Measurements from ENCODE around the gene MUS81. TPM values are rescaled to one million over a fixed set of nuclear protein-coding genes. Genes with fewer than 3 reads are reported as not detected.

Gene MUS81
- total and polyA plus RNA-seq, 2 of the 13 experiments (the other 11 are each of a cell fraction or from before 2014, with no cell fraction given), result 25.6 to 30.2 TPM

DNA sequence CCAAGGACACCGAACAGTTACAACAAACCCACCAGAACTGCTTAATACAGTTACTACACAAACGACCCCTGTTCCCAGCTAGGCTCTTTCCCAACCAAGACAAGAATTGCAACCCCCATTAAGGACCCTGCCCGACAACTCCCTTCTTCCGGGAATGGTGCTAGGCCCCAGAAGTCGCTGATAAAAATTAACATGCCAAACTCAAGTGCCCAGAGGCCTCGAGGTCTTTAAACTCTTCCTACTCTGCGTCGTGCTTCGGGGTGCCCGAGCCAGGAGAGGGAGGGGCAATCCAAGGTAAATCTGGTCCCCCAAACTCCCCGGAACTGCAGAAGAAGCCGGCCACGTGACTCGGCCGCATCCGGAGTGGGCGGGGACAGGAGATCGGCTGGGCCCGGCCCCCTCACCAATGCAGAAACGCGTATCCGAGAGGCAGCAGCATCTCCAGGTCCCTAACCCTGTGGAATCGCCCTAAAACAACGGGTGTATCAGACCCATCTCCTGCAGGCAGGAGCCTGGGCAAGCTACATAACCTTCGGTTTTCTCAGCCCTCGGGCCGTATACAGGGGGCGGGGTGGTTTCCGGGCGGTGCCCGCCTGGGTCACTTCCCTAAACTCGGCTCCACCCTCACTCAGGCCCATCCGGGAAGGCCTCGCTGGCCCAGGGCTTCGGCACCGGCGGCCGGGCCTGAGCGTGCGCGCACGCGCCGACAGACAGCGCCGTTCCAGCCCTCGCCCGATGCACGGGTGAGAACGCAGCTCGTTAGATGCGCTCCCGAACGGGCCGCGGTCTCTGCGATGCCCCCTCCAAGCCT lies 3.3 kb upstream of the MUS81 start (continued):
- TF ChIP-seq, protein P1, sequence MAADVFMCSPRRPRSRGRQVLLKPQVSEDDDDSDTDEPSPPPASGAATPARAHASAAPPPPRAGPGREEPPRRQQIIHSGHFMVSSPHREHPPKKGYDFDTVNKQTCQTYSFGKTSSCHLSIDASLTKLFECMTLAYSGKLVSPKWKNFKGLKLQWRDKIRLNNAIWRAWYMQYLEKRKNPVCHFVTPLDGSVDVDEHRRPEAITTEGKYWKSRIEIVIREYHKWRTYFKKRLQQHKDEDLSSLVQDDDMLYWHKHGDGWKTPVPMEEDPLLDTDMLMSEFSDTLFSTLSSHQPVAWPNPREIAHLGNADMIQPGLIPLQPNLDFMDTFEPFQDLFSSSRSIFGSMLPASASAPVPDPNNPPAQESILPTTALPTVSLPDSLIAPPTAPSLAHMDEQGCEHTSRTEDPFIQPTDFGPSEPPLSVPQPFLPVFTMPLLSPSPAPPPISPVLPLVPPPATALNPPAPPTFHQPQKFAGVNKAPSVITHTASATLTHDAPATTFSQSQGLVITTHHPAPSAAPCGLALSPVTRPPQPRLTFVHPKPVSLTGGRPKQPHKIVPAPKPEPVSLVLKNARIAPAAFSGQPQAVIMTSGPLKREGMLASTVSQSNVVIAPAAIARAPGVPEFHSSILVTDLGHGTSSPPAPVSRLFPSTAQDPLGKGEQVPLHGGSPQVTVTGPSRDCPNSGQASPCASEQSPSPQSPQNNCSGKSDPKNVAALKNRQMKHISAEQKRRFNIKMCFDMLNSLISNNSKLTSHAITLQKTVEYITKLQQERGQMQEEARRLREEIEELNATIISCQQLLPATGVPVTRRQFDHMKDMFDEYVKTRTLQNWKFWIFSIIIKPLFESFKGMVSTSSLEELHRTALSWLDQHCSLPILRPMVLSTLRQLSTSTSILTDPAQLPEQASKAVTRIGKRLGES (CRISPR knock-in tag; IDR thresholded peaks at IDR 0.05; ENCODE audit: borderline replicate concordance), result no peak
- TF ChIP-seq ELF3 (CRISPR knock-in tag; IDR thresholded peaks at IDR 0.05) (peak; percentile 36; the same call in 1 of the 2 replicates), SIN3A (IDR thresholded peaks at IDR 0.05; ENCODE audit: borderline replicate concordance, low read depth, low read length) (peak; percentile 88; the same call in 1 of the 2 replicates), SALL1 (CRISPR knock-in tag; IDR thresholded peaks at IDR 0.05) (peak; percentile 20; the same call in 1 of the 2 replicates), ZSCAN9 (CRISPR knock-in tag; IDR thresholded peaks at IDR 0.05; ENCODE audit: borderline replicate concordance) (0 out of 2 replicates have a peak, but pooled peaks have one; percentile 23), TAF1 (CRISPR knock-in tag; IDR thresholded peaks at IDR 0.05) (peak; percentile 45), ZNF296 (CRISPR knock-in tag; conservative IDR thresholded peaks at IDR 0.05) (peak; percentile 73; the same call in 1 of the 2 replicates), NFE2L1 (CRISPR knock-in tag; IDR thresholded peaks at IDR 0.05; ENCODE audit: borderline replicate concordance) (no peak), BRCA1 (CRISPR knock-in tag; IDR thresholded peaks at IDR 0.05) (peak; percentile 25; the same call in 1 of the 2 replicates), SOX6 (IDR thresholded peaks at IDR 0.05) (no peak), SOX6 (CRISPR knock-in tag; IDR thresholded peaks at IDR 0.05) (0 out of 2 replicates have a peak, but pooled peaks have one; percentile 26), ZBTB43 (CRISPR knock-in tag; conservative IDR thresholded peaks at IDR 0.05) (no peak), ARHGAP35 (CRISPR knock-in tag; IDR thresholded peaks at IDR 0.05; ENCODE audit: borderline replicate concordance) (peak; percentile 25; the same call in 1 of the 2 replicates), ZFP36 (IDR thresholded peaks at IDR 0.05; ENCODE audit: borderline replicate concordance, low read depth, low read length, partially characterized antibody) (no peak), STAT5B (CRISPR knock-in tag; IDR thresholded peaks at IDR 0.05) (0 out of 2 replicates have a peak, but pooled peaks have one; percentile 11), ZNF331 (CRISPR knock-in tag; IDR thresholded peaks at IDR 0.05) (0 out of 2 replicates have a peak, but pooled peaks have one; percentile 8), HNRNPLL (IDR thresholded peaks at IDR 0.05; ENCODE audit: low read depth, low read length, poor library complexity, severe bottlenecking) (peak; percentile 41)
- TF ChIP-seq, protein P2, sequence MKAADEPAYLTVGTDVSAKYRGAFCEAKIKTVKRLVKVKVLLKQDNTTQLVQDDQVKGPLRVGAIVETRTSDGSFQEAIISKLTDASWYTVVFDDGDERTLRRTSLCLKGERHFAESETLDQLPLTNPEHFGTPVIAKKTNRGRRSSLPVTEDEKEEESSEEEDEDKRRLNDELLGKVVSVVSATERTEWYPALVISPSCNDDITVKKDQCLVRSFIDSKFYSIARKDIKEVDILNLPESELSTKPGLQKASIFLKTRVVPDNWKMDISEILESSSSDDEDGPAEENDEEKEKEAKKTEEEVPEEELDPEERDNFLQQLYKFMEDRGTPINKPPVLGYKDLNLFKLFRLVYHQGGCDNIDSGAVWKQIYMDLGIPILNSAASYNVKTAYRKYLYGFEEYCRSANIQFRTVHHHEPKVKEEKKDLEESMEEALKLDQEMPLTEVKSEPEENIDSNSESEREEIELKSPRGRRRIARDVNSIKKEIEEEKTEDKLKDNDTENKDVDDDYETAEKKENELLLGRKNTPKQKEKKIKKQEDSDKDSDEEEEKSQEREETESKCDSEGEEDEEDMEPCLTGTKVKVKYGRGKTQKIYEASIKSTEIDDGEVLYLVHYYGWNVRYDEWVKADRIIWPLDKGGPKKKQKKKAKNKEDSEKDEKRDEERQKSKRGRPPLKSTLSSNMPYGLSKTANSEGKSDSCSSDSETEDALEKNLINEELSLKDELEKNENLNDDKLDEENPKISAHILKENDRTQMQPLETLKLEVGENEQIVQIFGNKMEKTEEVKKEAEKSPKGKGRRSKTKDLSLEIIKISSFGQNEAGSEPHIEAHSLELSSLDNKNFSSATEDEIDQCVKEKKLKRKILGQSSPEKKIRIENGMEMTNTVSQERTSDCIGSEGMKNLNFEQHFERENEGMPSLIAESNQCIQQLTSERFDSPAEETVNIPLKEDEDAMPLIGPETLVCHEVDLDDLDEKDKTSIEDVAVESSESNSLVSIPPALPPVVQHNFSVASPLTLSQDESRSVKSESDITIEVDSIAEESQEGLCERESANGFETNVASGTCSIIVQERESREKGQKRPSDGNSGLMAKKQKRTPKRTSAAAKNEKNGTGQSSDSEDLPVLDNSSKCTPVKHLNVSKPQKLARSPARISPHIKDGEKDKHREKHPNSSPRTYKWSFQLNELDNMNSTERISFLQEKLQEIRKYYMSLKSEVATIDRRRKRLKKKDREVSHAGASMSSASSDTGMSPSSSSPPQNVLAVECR (CRISPR knock-in tag; IDR thresholded peaks at IDR 0.05; ENCODE audit: borderline replicate concordance), result peak; percentile 70; the same call in 1 of the 2 replicates
- TF ChIP-seq, protein P3, sequence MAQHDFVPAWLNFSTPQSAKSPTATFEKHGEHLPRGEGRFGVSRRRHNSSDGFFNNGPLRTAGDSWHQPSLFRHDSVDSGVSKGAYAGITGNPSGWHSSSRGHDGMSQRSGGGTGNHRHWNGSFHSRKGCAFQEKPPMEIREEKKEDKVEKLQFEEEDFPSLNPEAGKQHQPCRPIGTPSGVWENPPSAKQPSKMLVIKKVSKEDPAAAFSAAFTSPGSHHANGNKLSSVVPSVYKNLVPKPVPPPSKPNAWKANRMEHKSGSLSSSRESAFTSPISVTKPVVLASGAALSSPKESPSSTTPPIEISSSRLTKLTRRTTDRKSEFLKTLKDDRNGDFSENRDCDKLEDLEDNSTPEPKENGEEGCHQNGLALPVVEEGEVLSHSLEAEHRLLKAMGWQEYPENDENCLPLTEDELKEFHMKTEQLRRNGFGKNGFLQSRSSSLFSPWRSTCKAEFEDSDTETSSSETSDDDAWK (CRISPR knock-in tag; IDR thresholded peaks at IDR 0.05), result no peak

All from HepG2 (cell line).